ENCODE data around the gene ATAD5. TPM values are rescaled to one million over a fixed set of nuclear protein-coding genes. Genes with fewer than 3 reads are reported as not detected.

ATAD5 gene
- polyA plus RNA-seq, 1 donor from 2014 or later, result 6.3 TPM

GRCh38 chr17:30816165-30816564, 15.6 kb upstream of the ATAD5 start:
- no peaks in the 10 kb centered on the region for H3F3A ChIP-seq (ENCODE audit: insufficient read depth, low read length, poor library complexity, severe bottlenecking)
- H3K79me2 ChIP-seq (replicated peaks; ENCODE audit: insufficient read depth, low read length), result no peaks in the 10 kb centered on the region
- H3K4me2 ChIP-seq (ENCODE audit: low read length), result no peak overlapping the region
- no peaks in the 10 kb centered on the region for H3K36me3 ChIP-seq (ENCODE audit: insufficient read depth, low read length)
- no peaks in the 10 kb centered on the region for H3K27me3 ChIP-seq (ENCODE audit: insufficient read depth, low read depth, low read length)
- H4K20me1 ChIP-seq (ENCODE audit: insufficient read depth), result no peaks in the 10 kb centered on the region
- no peak overlapping the region for H2AFZ ChIP-seq (ENCODE audit: low read depth, low read length)
- H3K9ac ChIP-seq (ENCODE audit: low read length), result no peak overlapping the region
- TF ChIP-seq SMC3 (conservative IDR thresholded peaks at IDR 0.05; ENCODE audit: poor library complexity), result no peak
- TF ChIP-seq POLR2AphosphoS5 (IDR thresholded peaks at IDR 0.05), result no peak
- TF ChIP-seq, protein P1, sequence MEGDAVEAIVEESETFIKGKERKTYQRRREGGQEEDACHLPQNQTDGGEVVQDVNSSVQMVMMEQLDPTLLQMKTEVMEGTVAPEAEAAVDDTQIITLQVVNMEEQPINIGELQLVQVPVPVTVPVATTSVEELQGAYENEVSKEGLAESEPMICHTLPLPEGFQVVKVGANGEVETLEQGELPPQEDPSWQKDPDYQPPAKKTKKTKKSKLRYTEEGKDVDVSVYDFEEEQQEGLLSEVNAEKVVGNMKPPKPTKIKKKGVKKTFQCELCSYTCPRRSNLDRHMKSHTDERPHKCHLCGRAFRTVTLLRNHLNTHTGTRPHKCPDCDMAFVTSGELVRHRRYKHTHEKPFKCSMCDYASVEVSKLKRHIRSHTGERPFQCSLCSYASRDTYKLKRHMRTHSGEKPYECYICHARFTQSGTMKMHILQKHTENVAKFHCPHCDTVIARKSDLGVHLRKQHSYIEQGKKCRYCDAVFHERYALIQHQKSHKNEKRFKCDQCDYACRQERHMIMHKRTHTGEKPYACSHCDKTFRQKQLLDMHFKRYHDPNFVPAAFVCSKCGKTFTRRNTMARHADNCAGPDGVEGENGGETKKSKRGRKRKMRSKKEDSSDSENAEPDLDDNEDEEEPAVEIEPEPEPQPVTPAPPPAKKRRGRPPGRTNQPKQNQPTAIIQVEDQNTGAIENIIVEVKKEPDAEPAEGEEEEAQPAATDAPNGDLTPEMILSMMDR (IDR thresholded peaks at IDR 0.05; ENCODE audit: poor library complexity, severe bottlenecking), result no peak
- TF ChIP-seq EP300 (conservative IDR thresholded peaks at IDR 0.05; ENCODE audit: poor library complexity, severe bottlenecking), result no peak
- TF ChIP-seq TAF1 (IDR thresholded peaks at IDR 0.05; ENCODE audit: low read depth), result no peak
- no peak for TF ChIP-seq MXI1 (conservative IDR thresholded peaks at IDR 0.05; ENCODE audit: poor library complexity, severe bottlenecking)
- TF ChIP-seq EZH2 (IDR thresholded peaks at IDR 0.05; ENCODE audit: borderline replicate concordance, insufficient read depth, low read length, poor library complexity, severe bottlenecking), result no peak
- no peak for TF ChIP-seq RAD21 (conservative IDR thresholded peaks at IDR 0.05)
- TF ChIP-seq, protein P2, sequence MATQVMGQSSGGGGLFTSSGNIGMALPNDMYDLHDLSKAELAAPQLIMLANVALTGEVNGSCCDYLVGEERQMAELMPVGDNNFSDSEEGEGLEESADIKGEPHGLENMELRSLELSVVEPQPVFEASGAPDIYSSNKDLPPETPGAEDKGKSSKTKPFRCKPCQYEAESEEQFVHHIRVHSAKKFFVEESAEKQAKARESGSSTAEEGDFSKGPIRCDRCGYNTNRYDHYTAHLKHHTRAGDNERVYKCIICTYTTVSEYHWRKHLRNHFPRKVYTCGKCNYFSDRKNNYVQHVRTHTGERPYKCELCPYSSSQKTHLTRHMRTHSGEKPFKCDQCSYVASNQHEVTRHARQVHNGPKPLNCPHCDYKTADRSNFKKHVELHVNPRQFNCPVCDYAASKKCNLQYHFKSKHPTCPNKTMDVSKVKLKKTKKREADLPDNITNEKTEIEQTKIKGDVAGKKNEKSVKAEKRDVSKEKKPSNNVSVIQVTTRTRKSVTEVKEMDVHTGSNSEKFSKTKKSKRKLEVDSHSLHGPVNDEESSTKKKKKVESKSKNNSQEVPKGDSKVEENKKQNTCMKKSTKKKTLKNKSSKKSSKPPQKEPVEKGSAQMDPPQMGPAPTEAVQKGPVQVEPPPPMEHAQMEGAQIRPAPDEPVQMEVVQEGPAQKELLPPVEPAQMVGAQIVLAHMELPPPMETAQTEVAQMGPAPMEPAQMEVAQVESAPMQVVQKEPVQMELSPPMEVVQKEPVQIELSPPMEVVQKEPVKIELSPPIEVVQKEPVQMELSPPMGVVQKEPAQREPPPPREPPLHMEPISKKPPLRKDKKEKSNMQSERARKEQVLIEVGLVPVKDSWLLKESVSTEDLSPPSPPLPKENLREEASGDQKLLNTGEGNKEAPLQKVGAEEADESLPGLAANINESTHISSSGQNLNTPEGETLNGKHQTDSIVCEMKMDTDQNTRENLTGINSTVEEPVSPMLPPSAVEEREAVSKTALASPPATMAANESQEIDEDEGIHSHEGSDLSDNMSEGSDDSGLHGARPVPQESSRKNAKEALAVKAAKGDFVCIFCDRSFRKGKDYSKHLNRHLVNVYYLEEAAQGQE (IDR thresholded peaks at IDR 0.05; ENCODE audit: borderline replicate concordance), result no peak
- no peak overlapping the region for H3K4me3 ChIP-seq (ENCODE audit: low read length)
- no peaks in the 10 kb centered on the region for H3K9me2 ChIP-seq (ENCODE audit: insufficient read depth, low read length)
- H3K27ac ChIP-seq (ENCODE audit: low read length), result no peak overlapping the region
- H3K9me3 ChIP-seq (ENCODE audit: low read length), result no peaks in the 10 kb centered on the region

DNA sequence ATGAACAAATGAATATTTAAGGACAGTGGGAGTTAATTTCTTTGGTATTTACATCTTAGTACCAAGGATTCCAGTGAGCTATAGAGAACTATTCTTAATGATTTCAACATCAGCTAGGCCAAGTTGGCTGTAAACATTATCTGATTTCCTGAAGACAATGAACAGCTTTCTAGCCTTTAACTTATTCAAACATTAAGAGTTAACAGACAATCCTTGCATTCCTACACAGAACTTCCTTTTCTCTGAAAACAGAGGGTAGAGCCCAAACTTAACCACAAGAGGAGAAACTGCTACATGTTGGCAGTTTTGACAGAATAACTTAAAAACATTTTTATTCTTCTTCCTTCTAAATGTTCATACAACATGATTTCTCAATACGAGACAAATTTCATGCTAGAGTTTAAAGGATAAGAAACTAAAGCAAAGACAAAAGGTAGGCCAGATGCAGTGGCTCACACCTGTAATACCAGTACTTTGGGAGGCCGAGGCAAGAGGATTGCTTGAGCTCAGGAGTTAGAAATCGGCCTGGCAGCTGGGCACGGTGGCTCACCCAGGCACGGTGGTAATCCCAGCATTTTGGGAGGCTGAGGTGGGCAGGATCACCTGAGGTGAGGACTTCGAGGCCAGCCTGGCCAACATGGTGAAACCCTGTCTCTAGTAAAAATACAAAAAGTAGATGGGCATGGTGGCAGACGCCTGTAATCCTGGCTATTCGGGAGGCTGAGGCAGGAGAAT, 11.6 kb upstream of the ATAD5 start:
- Histone ChIP-seq H3K9ac (ENCODE audit: low read length) (no peak overlapping the region), H3F3A (ENCODE audit: insufficient read depth, low read length, poor library complexity, severe bottlenecking) (no peaks in the 10 kb centered on the region), H3K9me3 (ENCODE audit: low read length) (no peaks in the 10 kb centered on the region), H4K20me1 (ENCODE audit: insufficient read depth) (no peaks in the 10 kb centered on the region), H3K9me2 (ENCODE audit: insufficient read depth, low read length) (no peaks in the 10 kb centered on the region), H3K36me3 (ENCODE audit: insufficient read depth, low read length) (no peaks in the 10 kb centered on the region), H3K27ac (ENCODE audit: low read length) (no peak overlapping the region), H3K79me2 (replicated peaks; ENCODE audit: insufficient read depth, low read length) (peaks cover 10% of the 10 kb centered on the region), H3K4me3 (ENCODE audit: low read length) (no peak overlapping the region), H3K4me2 (ENCODE audit: low read length) (no peak overlapping the region), H2AFZ (ENCODE audit: low read depth, low read length) (no peak overlapping the region), H3K27me3 (ENCODE audit: insufficient read depth, low read depth, low read length) (no peaks in the 10 kb centered on the region)
- no peak for TF ChIP-seq TAF1 (IDR thresholded peaks at IDR 0.05; ENCODE audit: low read depth)
- TF ChIP-seq, protein P2 (IDR thresholded peaks at IDR 0.05; ENCODE audit: borderline replicate concordance), result no peak
- TF ChIP-seq, protein P1 (IDR thresholded peaks at IDR 0.05; ENCODE audit: poor library complexity, severe bottlenecking), result no peak
- TF ChIP-seq EZH2 (IDR thresholded peaks at IDR 0.05; ENCODE audit: borderline replicate concordance, insufficient read depth, low read length, poor library complexity, severe bottlenecking), result no peak
- no peak for TF ChIP-seq EP300 (conservative IDR thresholded peaks at IDR 0.05; ENCODE audit: poor library complexity, severe bottlenecking)
- no peak for TF ChIP-seq SMC3 (conservative IDR thresholded peaks at IDR 0.05; ENCODE audit: poor library complexity)
- TF ChIP-seq RAD21 (conservative IDR thresholded peaks at IDR 0.05), result no peak
- TF ChIP-seq MXI1 (conservative IDR thresholded peaks at IDR 0.05; ENCODE audit: poor library complexity, severe bottlenecking), result no peak
- no peak for TF ChIP-seq POLR2AphosphoS5 (IDR thresholded peaks at IDR 0.05)

Data from neural cell (in vitro differentiated cells).